Upper lobe of left lung (tissue), 4 donors: Measurements from ENCODE around the gene AK9.

Experiments used
- CTCF ChIP-seq, 6 experiments: fragments of 450-650 bp in 4 of 6; fragments of 200-600 bp in 2 of 6; sonication (generic) in 2 of 6; IDR thresholded peaks; one replicate each; pipeline ENCODE4 v1.5.1; 2016 to 2019; ENCODE audit warnings: antibody characterized with exemption in 6 of 6
- EP300 ChIP-seq, 4 donors: sonication (generic); formaldehyde crosslinking; IDR thresholded peaks; one replicate each; pipeline ENCODE4 v1.5.1; 2017; ENCODE audit warnings: antibody characterized with exemption in 4 of 4, control low read depth in 2 of 4
- POLR2A ChIP-seq, 4 donors: fragments of 450-650 bp; IDR thresholded peaks; one replicate each; pipeline ENCODE4 v1.5.1; 2016 to 2017; ENCODE audit warnings: antibody characterized with exemption in 4 of 4, mild to moderate bottlenecking in 2 of 4
- POLR2AphosphoS5 ChIP-seq, 2 donors: sonication (generic); formaldehyde crosslinking; IDR thresholded peaks; one replicate each; pipeline ENCODE4 v1.5.1; 2017; ENCODE audit warnings: antibody characterized with exemption in 2 of 2

- TF ChIP-seq CTCF (IDR thresholded peaks at IDR 0.05) (no peak), POLR2A (IDR thresholded peaks at IDR 0.05) (no peak), EP300 (IDR thresholded peaks at IDR 0.05) (no peak), POLR2AphosphoS5 (IDR thresholded peaks at IDR 0.05) (no peak)
Measured at GRCh38 chr6:109448615-109449014, 242.4 kb downstream of the AK9 start.
